SK-N-SH (cell line): ENCODE measurements around the gene PPIF. TPM values are rescaled to one million over a fixed set of nuclear protein-coding genes. Genes with fewer than 3 reads are reported as not detected.

Experiments
- CTCF ChIA-PET: fragments of 300-600, 350-600 bp; formaldehyde crosslinking; extraction: SDS; loops from one replicate; lab custom pipeline; 2021; lab: Yijun Ruan, JAX
- POLR2A ChIA-PET: fragments of 350-600 bp; sonication (Branson Sonifier 250); formaldehyde crosslinking; extraction: SDS; loops from one replicate; lab custom pipeline; 2020; ENCODE audit warnings: antibody characterized with exemption, inconsistent platforms; lab: Yijun Ruan, JAX
- DNase-seq: peaks from one replicate; pipeline ENCODE4 v3.0.0; 2012
- H2AFZ ChIP-seq: fragments of 200-600 bp; sonication (generic); 2 replicates; pipeline ENCODE4 v1.8.1; 2016; ENCODE audit warnings: antibody characterized with exemption, mild to moderate bottlenecking, low read depth
- H3F3A ChIP-seq: fragments of 200-600 bp; sonication (generic); replicated peaks from 2 replicates; pipeline ENCODE3; 2016; ENCODE audit warnings: antibody characterized with exemption, mild to moderate bottlenecking; ENCODE audit not compliant: insufficient read depth
- H3K27ac ChIP-seq, 2 experiments: fragments of 200-500 bp in 1 of 2; fragments of 200-600 bp in 1 of 2; sonication (Bioruptor generic) in 1 of 2; sonication (generic), shearing (Covaris generic) in 1 of 2; 2 replicates each; pipeline versions ENCODE4 v1.5.1 to v1.6.1; 2014 to 2016; ENCODE audit warnings: low read depth in 2 of 2, inconsistent platforms in 1 of 2, low read length in 1 of 2, mild to moderate bottlenecking in 1 of 2, mixed read lengths in 1 of 2
- H3K27me3 ChIP-seq: fragments of 200-600 bp; sonication (generic), shearing (Covaris generic); 2 replicates; pipeline ENCODE4 v1.6.1; 2016; ENCODE audit warnings: mixed run types; ENCODE audit not compliant: insufficient read depth
- H3K36me3 ChIP-seq, 2 experiments: fragments of 200-500 bp in 1 of 2; fragments of 200-600 bp in 1 of 2; sonication (Bioruptor generic) in 1 of 2; sonication (generic) in 1 of 2; replicated peaks in 1 of 2; 2 replicates each; pipeline versions ENCODE3 to v1.5.1; 2014 to 2016; ENCODE audit warnings: low read length in 1 of 2, mild to moderate bottlenecking in 1 of 2; ENCODE audit not compliant: insufficient read depth in 2 of 2, control insufficient read depth in 1 of 2
- H3K4me1 ChIP-seq, 2 experiments: fragments of 200-500 bp in 1 of 2; fragments of 200-600 bp in 1 of 2; sonication (Bioruptor generic) in 1 of 2; sonication (generic), shearing (Covaris generic) in 1 of 2; 2 replicates each; pipeline versions ENCODE4 v1.5.1 to v1.6.1; 2014 to 2016; ENCODE audit warnings: low read depth in 1 of 2, low read length in 1 of 2, mixed run types in 1 of 2; ENCODE audit not compliant: insufficient read depth in 2 of 2, control insufficient read depth in 1 of 2
- H3K4me2 ChIP-seq: fragments of 200-600 bp; sonication (generic), shearing (Covaris generic); 2 replicates; pipeline ENCODE4 v1.6.1; 2017; ENCODE audit warnings: mixed run types
- H3K4me3 ChIP-seq, 2 experiments: fragments of 200-500 bp in 1 of 2; fragments of 200-600 bp in 1 of 2; sonication (Bioruptor generic) in 1 of 2; sonication (generic), shearing (Covaris generic) in 1 of 2; 2 replicates each; pipeline versions ENCODE4 v1.5.1 to v1.8.1; 2014 to 2016; ENCODE audit warnings: low read depth in 2 of 2, inconsistent platforms in 1 of 2, low read length in 1 of 2, mild to moderate bottlenecking in 1 of 2, mixed read lengths in 1 of 2, moderate library complexity in 1 of 2
- H3K79me2 ChIP-seq: fragments of 200-600 bp; sonication (generic); 2 replicates; pipeline ENCODE4 v1.8.1; 2017; ENCODE audit warnings: mild to moderate bottlenecking; ENCODE audit not compliant: insufficient read depth
- H3K9ac ChIP-seq: fragments of 200-600 bp; sonication (generic); 2 replicates; pipeline ENCODE4 v1.6.1; 2017; ENCODE audit warnings: mixed run types
- H3K9me2 ChIP-seq: fragments of 200-600 bp; sonication (generic); 2 replicates; pipeline ENCODE4 v1.6.1; 2017; ENCODE audit warnings: mixed run types
- H3K9me3 ChIP-seq: fragments of 200-600 bp; sonication (generic); 2 replicates; pipeline ENCODE4 v1.6.1; 2017; ENCODE audit warnings: mixed run types, mild to moderate bottlenecking, moderate library complexity
- H4K20me1 ChIP-seq: fragments of 200-600 bp; sonication (generic); 2 replicates; pipeline ENCODE4 v1.6.1; 2017; ENCODE audit warnings: mild to moderate bottlenecking, mixed run types; ENCODE audit not compliant: insufficient read depth
- ELF1 ChIP-seq: IDR thresholded peaks from 2 replicates; pipeline ENCODE4 v1.4.0; 2012
- FOXM1 ChIP-seq: IDR thresholded peaks from 2 replicates; pipeline ENCODE4 v1.4.0; 2012; ENCODE audit warnings: low read depth, mild to moderate bottlenecking
- GABPA ChIP-seq: IDR thresholded peaks from 2 replicates; pipeline ENCODE4 v1.4.0; 2012; ENCODE audit warnings: low read depth, mild to moderate bottlenecking
- GATA2 ChIP-seq: sonication (generic); formaldehyde crosslinking; IDR thresholded peaks from 2 replicates; pipeline ENCODE4 v1.5.0; 2020; ENCODE audit warnings: mild to moderate bottlenecking, missing genetic modification reagents
- IRF3 ChIP-seq: fragments of 150-350 bp; IDR thresholded peaks from 2 replicates; pipeline ENCODE4 v1.6.1; 2016; ENCODE audit warnings: mild to moderate bottlenecking, low read depth, low read length
- MAX ChIP-seq: IDR thresholded peaks from 2 replicates; pipeline ENCODE4 v1.4.0; 2012; ENCODE audit warnings: low read depth
- MXI1 ChIP-seq: IDR thresholded peaks from 2 replicates; pipeline ENCODE4 v1.6.1; 2012; ENCODE audit warnings: mild to moderate bottlenecking, low read depth, low read length, improper control_type of control experiment
- NFIC ChIP-seq: IDR thresholded peaks from 2 replicates; pipeline ENCODE4 v1.4.0; 2012; ENCODE audit warnings: borderline replicate concordance
- PBX3 ChIP-seq: IDR thresholded peaks from 2 replicates; pipeline ENCODE4; 2012
- POLR2AphosphoS5 ChIP-seq: IDR thresholded peaks from 2 replicates; pipeline ENCODE4 v1.6.1; 2012; ENCODE audit warnings: low read depth, low read length
- RAD21 ChIP-seq: IDR thresholded peaks from 2 replicates; pipeline ENCODE4 v1.6.1; 2012; ENCODE audit warnings: mild to moderate bottlenecking, low read length
- REST ChIP-seq: IDR thresholded peaks from 2 replicates; pipeline ENCODE4 v1.6.1; 2012; ENCODE audit warnings: mild to moderate bottlenecking, low read depth, low read length, moderate library complexity
- RXRA ChIP-seq: IDR thresholded peaks from 2 replicates; pipeline ENCODE4 v1.4.0; 2012; ENCODE audit warnings: low read depth, mild to moderate bottlenecking, borderline replicate concordance
- SMC3 ChIP-seq: IDR thresholded peaks from 2 replicates; pipeline ENCODE4 v1.6.1; 2012; ENCODE audit warnings: low read depth, low read length, improper control_type of control experiment
- TCF12 ChIP-seq: IDR thresholded peaks from 2 replicates; pipeline ENCODE4 v1.4.0; 2012
- TEAD4 ChIP-seq: IDR thresholded peaks from 2 replicates; pipeline ENCODE4 v1.4.0; 2012; ENCODE audit warnings: mild to moderate bottlenecking, borderline replicate concordance; ENCODE audit not compliant: insufficient read depth
- USF1 ChIP-seq: IDR thresholded peaks from 2 replicates; pipeline ENCODE4 v1.4.0; 2012; ENCODE audit warnings: low read depth, borderline replicate concordance
- YY1 ChIP-seq: IDR thresholded peaks from 2 replicates; pipeline ENCODE4 v1.4.0; 2012; ENCODE audit warnings: low read depth, mild to moderate bottlenecking
- WGBS: methylation state at CpG from one replicate; pipeline ENCODE4 v1.1.6; 2017; ENCODE audit warnings: low lambda C conversion rate; 5-methylcytosine and 5-hydroxymethylcytosine counted together
- polyA plus RNA-seq, 3 experiments: library from polyadenylated mRNA; depleted of rRNA; stranded (reverse); fragments of >200 nt; gene quantifications; 2 replicates each; pipeline ENCODE4 v1.2.3, GENCODE V29; 2012

PPIF gene
- polyA plus RNA-seq, 1 of the 3 experiments (the other 2 are of a cell fraction): 85.9 TPM

GRCh38 chr10:79401015-79401921 is 54.0 kb downstream of the PPIF start (continued):
- TF ChIP-seq REST (no peak), PBX3 (peak; percentile 79), TCF12 (peak; percentile 93), RXRA (no peak), MAX (peak; percentile 68), RAD21 (0 out of 2 replicates have a peak, but pooled peaks have one; percentile 3), GABPA (no peak), USF1 (no peak), YY1 (no peak), NFIC (peak; percentile 83), FOXM1 (no peak)

GRCh38 chr10:79402625-79402946 is 55.3 kb downstream of the PPIF start:
- H4K20me1 ChIP-seq: peaks cover 7% of the 10 kb centered on the region; the same call in 1 of the 2 replicates
- peaks cover 0 to 2% of the 10 kb centered on the region in 2 experiments for H3K36me3 ChIP-seq
- TF ChIP-seq MXI1 (no peak), POLR2AphosphoS5 (no peak), NFIC (no peak), TEAD4 (no peak), SMC3 (no peak), IRF3 (no peak), USF1 (no peak), GATA2 (CRISPR knock-in tag) (no peak), ELF1 (no peak)
- H3F3A ChIP-seq: peaks cover 22% of the 10 kb centered on the region
- peaks cover 28 to 97% of the 10 kb centered on the region in 2 experiments for H3K4me1 ChIP-seq
- no peaks in the 10 kb centered on the region for H3K27me3 ChIP-seq
- no peaks in the 10 kb centered on the region for H3K9me2 ChIP-seq
- no peak overlapping the region for H2AFZ ChIP-seq
- WGBS: 97% methylated on average over 7 of the region's 7 CpGs
- H3K9me3 ChIP-seq: no peaks in the 10 kb centered on the region
- ChIA-PET POLR2A (no interaction called here), CTCF (interaction anchor here (2.8 to 5.3 kb wide), 2 partner anchors 20 to 66 kb away, joined by 12 to 29 read pairs; no protein-coding TSS in a partner anchor)
- no peak overlapping the region for H3K4me3 ChIP-seq
- no peak overlapping the region for H3K4me2 ChIP-seq
- H3K27ac ChIP-seq: peak overlapping the region; percentile 1 to 49; a peak in 1 of 4 replicates
- no peak overlapping the region for H3K9ac ChIP-seq
- H3K79me2 ChIP-seq: 0 out of 2 replicates have a peak, but pooled peaks cover 3% of the 10 kb centered on the region
- no peak for DNase-seq
